Activated gamma-delta T cell treated with Interleukin-2 at 50 U/mL for 16 hours (primary cell): ENCODE data around the gene LSS.
"Not testable (repeated sequence)": the region's sequence is repeated elsewhere in the genome, so short reads cannot be mapped to it uniquely, and the experiment has no call there.

Experiments used
- DNase-seq: peaks from one replicate; pipeline ENCODE4 v3.0.0-alpha.2; 2020

The LSS gene

GRCh38 chr21:46184625-46185555, 43.7 kb downstream of the LSS start:
- DNase-seq = peak; percentile 71

DNA sequence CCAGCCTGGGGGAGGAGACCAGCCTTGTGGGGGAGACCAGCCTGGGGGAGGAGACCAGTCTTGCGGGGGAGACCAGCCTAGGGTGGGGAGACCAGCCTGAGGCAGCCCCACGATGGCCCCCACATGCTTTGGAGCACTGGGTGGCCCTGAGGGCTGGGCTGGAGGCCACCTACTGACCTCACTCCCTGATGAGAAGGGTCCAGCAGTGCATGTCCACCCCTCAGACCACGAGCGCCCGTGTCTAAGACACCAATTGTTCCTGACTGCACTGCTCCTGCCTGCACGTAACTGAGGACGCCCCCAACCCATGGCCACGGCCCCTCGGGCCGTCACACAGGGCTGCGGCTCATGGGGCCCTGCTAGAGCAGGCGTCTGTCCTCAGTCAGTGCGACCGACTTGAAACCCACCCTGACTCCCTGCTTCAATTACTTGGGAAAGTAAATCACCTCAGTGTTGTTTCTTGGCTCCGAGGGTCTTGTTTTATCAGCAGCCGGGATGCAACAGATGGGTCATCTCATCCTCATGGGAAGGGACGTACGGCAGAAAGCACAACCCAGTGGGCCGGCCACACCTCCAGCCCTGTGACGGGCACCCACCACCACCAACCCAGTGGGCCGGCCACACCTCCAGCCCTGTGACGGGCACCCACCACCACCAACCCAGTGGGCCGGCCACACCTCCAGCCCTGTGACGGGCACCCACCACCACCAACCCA, 44.5 kb downstream of the LSS start, which contains the start of gene SPATC1L:
SPATC1L (minus strand) TSS at position 550 of the 715 bp plus-strand sequence. CDS start 1,643 bp downstream, outside the sequence.
- DNase-seq = peak; percentile 28

- not testable (repeated sequence) for DNase-seq
Observed at GRCh38 chr21:46183337-46183909, 45.2 kb downstream of the LSS start.

- DNase-seq = no peak
Observed at GRCh38 chr21:46182548-46183336, 45.8 kb downstream of the LSS start.

- DNase-seq = no peak
Observed at GRCh38 chr21:46181953-46182547, 46.5 kb downstream of the LSS start.

DNA sequence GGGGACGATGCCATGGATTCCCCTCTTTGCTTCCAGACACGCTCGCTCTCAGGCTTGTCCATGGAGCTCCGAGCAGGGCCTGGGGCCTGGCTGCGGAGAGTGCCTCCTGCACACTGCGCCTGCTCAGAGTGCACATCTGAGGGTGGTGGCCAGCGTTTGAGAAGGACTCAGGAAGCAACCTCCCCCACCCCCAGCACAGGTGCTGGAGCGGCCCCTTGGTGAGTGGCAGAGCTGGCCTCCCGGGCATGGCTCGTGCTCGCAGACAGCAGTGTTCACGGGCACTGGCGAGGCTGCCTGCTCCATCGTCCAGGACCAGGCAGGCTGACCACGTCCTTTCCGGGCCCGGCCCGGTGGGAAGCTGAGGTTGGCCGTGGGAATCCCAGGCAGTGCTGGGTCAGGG, 47.1 kb downstream of the LSS start:
- DNase-seq = no peak

DNA sequence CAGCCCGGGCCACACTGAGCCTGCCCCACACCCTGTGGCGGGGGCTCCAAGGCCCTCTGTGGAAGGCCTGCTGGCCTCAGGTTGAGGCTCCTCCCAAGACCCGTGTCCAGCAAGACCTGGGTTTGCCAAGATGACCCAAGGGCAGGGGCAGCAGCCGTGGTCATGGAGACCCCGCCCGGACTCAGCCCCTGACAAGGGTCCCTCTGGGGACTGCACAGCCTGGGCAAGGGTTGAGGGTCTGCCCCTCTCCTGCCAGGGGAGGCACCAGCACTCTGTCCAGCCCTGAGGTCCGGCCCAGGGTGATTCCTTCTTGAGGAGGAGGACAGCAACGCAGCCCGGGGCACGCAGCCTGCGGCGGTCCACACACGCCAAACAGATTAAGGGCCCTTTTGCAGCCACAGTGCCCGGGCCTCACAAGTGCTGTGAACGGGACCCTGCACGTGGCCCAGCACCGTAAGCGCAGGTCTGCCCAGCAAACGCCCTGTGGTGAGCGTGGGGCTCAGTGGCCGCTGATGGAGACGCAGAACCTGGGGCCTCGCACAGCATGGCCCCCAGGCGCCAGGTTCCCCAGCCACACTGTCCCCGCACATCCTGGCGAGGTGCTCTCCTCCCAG, 47.7 kb downstream of the LSS start:
- DNase-seq = no peak

GRCh38 chr21:46180079-46180722, 48.4 kb downstream of the LSS start:
- no peak for DNase-seq

DNA sequence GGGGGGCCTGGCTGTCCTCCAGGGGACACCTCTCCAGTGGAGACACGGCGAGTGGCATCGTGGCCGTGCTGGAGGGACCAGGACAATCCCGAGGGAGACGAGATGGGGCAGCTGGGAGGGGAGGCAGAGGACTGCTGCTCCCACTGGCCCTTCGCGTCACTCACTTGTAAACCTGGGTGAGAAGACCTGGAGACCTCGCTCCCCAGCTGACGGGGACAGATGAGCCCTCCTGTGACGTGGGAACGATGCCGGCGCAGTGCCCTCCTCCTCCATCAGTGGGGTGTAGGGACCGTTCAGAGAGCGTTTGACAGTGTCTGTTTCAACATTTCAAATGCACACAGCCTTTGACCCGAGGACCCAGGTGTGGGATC, 48.9 kb downstream of the LSS start:
- DNase-seq = no peak

GRCh38 chr21:46178961-46179360, 49.6 kb downstream of the LSS start:
- DNase-seq = no peak

DNA sequence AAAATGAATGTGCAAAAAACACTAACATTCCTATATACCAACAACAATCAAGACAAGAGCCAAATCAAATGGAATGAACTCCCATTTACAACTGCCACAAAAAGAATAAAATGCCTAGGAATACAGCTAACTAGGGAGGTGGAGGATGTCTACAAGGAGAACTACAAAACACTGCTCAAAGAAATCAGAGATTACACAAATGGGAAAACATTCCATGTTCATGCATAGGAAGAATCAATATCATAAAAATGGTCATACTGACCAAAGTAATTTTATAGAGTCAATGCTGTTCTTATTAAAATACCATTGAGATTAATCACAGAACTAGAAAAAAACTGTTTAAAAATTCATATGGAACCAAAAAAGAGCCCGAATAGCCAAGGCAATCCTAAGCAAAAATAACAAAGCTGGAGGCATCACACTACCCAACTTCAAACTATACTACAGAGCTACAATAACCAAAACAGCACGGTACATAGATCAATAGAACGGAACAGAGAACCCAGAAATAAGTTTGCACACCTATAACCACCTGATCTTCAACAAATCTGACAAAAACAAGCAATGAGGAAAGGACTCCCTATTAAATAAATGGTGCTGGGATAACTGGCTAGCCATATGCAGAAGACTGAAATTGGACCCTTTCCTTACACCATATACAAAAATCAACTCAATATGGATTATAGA, 52.0 kb downstream of the LSS start:
- DNase-seq = not testable (repeated sequence)

DNA sequence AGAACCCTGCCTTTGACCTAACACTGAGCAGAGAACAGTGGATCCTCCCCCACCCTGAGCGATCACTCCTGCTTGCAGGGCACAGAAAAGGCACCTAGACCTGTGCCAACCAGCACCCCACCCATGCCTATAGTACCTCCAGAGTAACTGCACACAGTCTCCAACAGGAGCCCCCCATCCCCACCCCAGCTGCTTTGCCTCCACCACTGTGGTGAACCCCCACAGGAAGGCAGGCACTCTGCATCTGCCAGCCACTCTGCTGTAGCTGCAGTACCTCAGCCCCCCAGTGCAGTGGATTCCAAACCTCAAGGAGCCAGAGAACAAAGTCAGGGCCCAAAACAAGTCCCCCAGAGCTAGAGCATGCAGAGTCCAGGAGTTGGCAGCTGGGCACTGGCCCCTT, 55.0 kb downstream of the LSS start:
- no peak for DNase-seq

DNA sequence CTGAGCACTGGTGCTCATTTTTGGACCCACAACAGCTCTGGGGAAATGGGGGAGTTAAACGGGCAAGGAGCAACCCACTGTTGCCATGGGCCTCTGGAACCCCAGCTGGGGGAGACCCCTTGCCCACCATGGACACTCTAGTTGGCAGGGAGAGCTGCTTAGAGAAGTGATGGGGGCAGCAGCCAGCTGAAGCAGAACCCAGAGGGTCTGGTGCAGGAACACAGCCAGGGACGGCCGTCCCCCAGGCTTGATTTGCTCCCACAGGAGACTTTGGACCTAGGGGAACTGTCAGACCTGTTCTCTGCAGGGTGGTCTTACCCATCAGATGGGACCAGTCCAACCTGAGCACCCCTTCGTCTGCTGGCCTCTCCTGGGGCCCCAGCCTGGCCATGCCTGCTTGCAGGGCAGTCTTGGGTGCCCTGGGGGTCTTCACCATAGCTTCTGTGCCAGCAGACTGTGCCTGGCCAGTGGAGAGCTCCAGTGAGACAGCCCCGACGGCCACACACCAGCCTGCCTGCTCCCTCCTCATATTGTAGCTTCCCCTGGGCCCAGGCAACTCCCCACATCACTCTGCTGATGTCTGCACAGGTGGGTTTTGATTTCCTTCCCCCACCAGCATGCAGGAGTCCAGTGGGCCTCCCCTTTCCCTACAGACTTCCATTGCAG, 55.6 kb downstream of the LSS start:
- DNase-seq = no peak

DNA sequence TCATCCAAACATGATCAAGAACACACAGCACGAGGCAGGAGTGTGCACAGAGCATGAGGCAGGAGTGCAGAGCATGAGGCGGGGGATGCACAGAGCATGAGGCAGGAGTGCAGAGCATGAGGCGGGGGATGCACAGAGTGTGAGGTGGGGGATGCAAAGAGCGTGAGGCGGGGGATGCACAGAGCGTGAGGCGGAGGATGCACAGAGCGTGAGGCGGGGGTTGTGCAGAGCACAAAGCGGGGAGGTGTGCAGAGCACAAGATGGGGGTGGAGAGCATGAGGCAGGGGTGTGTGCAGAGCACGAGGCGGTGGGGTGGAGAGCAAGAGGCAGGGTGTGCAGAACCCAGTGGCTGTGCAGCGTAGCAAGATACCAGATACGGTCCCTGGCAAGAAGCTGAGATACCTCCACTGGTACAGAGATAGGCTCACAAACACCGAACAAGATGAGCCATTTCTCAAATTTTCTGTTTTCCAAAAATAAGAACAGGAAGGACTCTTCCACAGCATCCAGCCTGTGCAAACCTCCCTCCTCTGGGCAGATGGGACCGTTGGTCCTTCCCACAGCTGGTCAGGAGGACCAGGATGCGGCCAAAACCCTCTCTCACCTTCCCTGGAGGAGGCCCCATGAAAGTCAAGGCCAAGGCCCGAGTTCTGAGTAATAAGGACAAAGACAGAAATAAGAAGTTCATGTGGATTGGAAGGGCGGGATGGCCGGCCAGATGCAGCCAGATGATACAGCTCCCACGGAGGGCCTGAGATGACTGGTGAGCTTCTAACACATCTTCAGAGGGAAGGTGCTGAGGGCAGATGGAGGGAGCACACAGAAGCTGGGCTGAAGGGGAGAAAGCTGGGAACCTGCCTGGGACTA, 56.3 kb downstream of the LSS start:
- DNase-seq = no peak

GRCh38 chr21:46171585-46171984, 57.0 kb downstream of the LSS start:
- no peak for DNase-seq

- not testable (repeated sequence) for DNase-seq
Observed at GRCh38 chr21:46170436-46171193, 58.0 kb downstream of the LSS start.

DNA sequence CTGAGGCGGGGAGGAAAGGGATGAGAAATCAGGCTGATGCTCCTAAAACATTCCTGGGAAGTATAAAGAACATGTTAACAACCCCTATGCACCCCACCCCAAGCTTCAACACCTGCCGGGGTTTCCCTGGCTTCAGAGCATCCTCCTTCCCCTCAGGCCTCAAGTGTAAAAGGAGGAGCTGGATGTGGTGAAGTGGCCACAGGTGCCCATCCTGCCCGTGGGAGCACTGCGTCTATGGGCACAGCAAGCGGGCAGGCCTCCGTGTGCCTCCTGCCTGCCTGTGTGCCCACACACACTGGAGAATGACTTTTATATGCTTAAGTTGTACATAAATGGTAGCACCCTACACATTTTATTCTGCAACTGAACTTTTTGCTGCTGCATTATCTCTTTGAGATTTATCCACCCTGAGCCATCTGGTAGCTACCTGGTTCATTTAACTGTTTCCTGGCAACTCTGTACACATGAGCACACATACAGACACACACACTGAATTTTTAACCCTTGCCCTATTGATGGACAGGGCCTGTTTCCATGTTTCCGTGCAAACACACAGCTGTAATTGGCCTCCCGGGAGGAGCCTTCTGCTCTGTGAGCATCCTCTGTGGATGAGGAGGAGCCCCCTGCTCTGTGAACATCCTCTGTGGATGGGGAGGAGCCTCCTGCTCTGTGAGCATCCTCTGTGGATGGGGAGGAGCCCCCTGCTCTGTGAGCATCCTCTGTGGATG, 59.8 kb downstream of the LSS start:
- no peak for DNase-seq

DNA sequence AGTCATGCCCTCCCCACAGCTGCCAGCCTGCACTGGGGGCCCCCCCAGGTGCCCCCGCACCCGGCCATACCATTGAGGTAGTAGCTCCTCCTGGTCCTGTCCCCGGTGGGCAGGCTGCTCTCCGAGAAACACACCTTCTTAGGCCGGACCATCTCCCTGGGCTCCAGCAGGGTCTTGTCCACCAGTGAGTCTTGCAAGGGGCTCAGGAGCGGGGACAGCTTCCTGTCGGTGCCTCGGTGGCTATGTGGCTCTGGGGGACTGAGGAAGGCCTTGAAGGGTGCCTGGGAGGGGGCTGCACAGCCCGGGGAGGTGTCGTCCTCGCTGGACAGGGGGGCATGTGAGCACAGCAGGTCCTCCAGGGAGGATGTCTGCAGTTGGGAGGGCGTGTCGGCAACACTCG, 60.3 kb downstream of the LSS start:
- no peak for DNase-seq
